Thyroid gland (tissue), 4 donors: ENCODE results near the gene SLC6A19. TPM values are rescaled to one million over a fixed set of nuclear protein-coding genes. Genes with fewer than 3 reads are reported as not detected.

Experiments
- DNase-seq, 2 donors: peaks; one replicate each; pipeline ENCODE4 v3.0.0-alpha.2; 2019
- H3K27ac ChIP-seq, 3 donors: fragments of 200-600 bp; sonication (generic); 1 replicate in 2 of 3; 2 replicates in 1 of 3; pipeline ENCODE4 v1.5.1; 2016 to 2019; ENCODE audit warnings: mild to moderate bottlenecking in 1 of 3, moderate library complexity in 1 of 3
- H3K27me3 ChIP-seq: fragments of 200-600 bp; sonication (generic); one replicate; pipeline ENCODE4 v1.5.1; 2019
- H3K36me3 ChIP-seq, 2 donors: fragments of 200-600 bp; sonication (generic); one replicate each; pipeline ENCODE4 v1.5.1; 2016 to 2019
- H3K4me1 ChIP-seq, 2 donors: fragments of 200-600 bp; sonication (generic); one replicate each; pipeline ENCODE4 v1.5.1; 2017 to 2019
- H3K4me3 ChIP-seq, 3 donors: fragments of 200-600 bp; sonication (generic); replicated peaks in 1 of 3; 1 replicate in 2 of 3; 2 replicates in 1 of 3; pipeline ENCODE4 v1.5.1; 2016; ENCODE audit warnings: mild to moderate bottlenecking in 1 of 3
- H3K9me3 ChIP-seq: fragments of 200-600 bp; sonication (generic); one replicate; pipeline ENCODE4 v1.5.1; 2017
- CTCF ChIP-seq, 6 experiments: fragments of 200-600 bp in 3 of 6; fragments of 450-650 bp in 3 of 6; sonication (generic) in 3 of 6; IDR thresholded peaks; one replicate each; pipeline ENCODE4 v1.5.1; 2016 to 2019; ENCODE audit warnings: antibody characterized with exemption in 6 of 6, mild to moderate bottlenecking in 2 of 6, inconsistent platforms in 1 of 6, moderate library complexity in 1 of 6
- POLR2A ChIP-seq, 2 donors: fragments of 450-650 bp; IDR thresholded peaks; one replicate each; pipeline ENCODE4 v1.6.1; 2017; ENCODE audit warnings: antibody characterized with exemption in 2 of 2, mild to moderate bottlenecking in 2 of 2, moderate library complexity in 1 of 2
- WGBS, 2 donors: methylation state at CpG; one replicate each; pipeline ENCODE4 v1.1.5; 2017; 5-methylcytosine and 5-hydroxymethylcytosine counted together
- intact Hi-C: fragments of 100-400 bp; cut with DNase I; formaldehyde crosslinking; loops from one replicate; pipeline ENCODE4 v1.15.1; 2023
- total RNA-seq, 4 donors: library from RNA; depleted of rRNA; stranded (reverse); fragments of >200 nt; gene quantifications; one replicate each; pipeline ENCODE4 v1.2.3, GENCODE V29; 2016

The SLC6A19 gene
- total RNA-seq, 4 donors from 2014 or later, result not detected

GRCh38 chr5:1224631-1225030, 23.2 kb downstream of the SLC6A19 start:
- 89 to 90% methylated on average over 8 to 9 of the region's 15 CpGs for WGBS, 2 donors
- H3K27me3 ChIP-seq, result no peaks in the 10 kb centered on the region

GRCh38 chr5:1225081-1225480, 23.7 kb downstream of the SLC6A19 start, which contains the start of gene SLC6A18:
TSS of gene SLC6A18 (plus strand) at chr5:1225381. CDS start at chr5:1225478, 97 bp downstream.
- Histone ChIP-seq H3K27ac (no peak within 1 kb of the TSS), H3K9me3 (no peaks in the 10 kb centered on the region), H3K36me3 (no peaks in the 10 kb centered on the region), H3K4me1 (no peaks in the 10 kb centered on the region), H3K4me3 (no peak within 1 kb of the TSS), H3K27me3 (no peaks in the 10 kb centered on the region)
- intact Hi-C loops, result no loop called here
- no peak for TF ChIP-seq POLR2A (IDR thresholded peaks at IDR 0.05)
- no peak for TF ChIP-seq CTCF (IDR thresholded peaks at IDR 0.05)
- 71 to 79% methylated on average over 11 of the region's 11 CpGs for WGBS, 2 donors
- DNase-seq, result no peak

More at GRCh38 chr5:1224631-1225030, 23.2 kb downstream of the SLC6A19 start:
- no peak for TF ChIP-seq POLR2A (IDR thresholded peaks at IDR 0.05)
- no peak for TF ChIP-seq CTCF (IDR thresholded peaks at IDR 0.05)
- H3K27ac ChIP-seq, result no peak overlapping the region
- H3K9me3 ChIP-seq, result no peaks in the 10 kb centered on the region
- no peaks in the 10 kb centered on the region for H3K4me1 ChIP-seq
- DNase-seq, result no peak
- intact Hi-C loops, result no loop called here
- H3K36me3 ChIP-seq, result no peaks in the 10 kb centered on the region
- H3K4me3 ChIP-seq, result no peak overlapping the region

GRCh38 chr5:1226231-1226630, 24.8 kb downstream of the SLC6A19 start:
- no peaks in the 10 kb centered on the region for H3K27me3 ChIP-seq
- no peak for DNase-seq
- no peak overlapping the region for H3K4me3 ChIP-seq
- TF ChIP-seq CTCF (IDR thresholded peaks at IDR 0.05) (no peak), POLR2A (IDR thresholded peaks at IDR 0.05) (no peak)
- no peaks in the 10 kb centered on the region for H3K9me3 ChIP-seq
- H3K4me1 ChIP-seq, result no peaks in the 10 kb centered on the region
- H3K36me3 ChIP-seq, result no peaks in the 10 kb centered on the region
- H3K27ac ChIP-seq, result no peak overlapping the region
- intact Hi-C loops, result no loop called here
- 80 to 81% methylated on average over 9 to 12 of the region's 12 CpGs for WGBS, 2 donors

GRCh38 chr5:1226839-1227581, 25.6 kb downstream of the SLC6A19 start:
- intact Hi-C loops, result no loop called here
- H3K27me3 ChIP-seq, result no peaks in the 10 kb centered on the region
- H3K27ac ChIP-seq, result no peak overlapping the region
- no peak overlapping the region for H3K4me3 ChIP-seq
- no peaks in the 10 kb centered on the region for H3K36me3 ChIP-seq
- 87 to 89% methylated on average over 50 of the region's 50 CpGs for WGBS, 2 donors
- DNase-seq, result no peak
- TF ChIP-seq POLR2A (IDR thresholded peaks at IDR 0.05), result no peak
- TF ChIP-seq CTCF (IDR thresholded peaks at IDR 0.05), result no peak
- H3K4me1 ChIP-seq, result no peaks in the 10 kb centered on the region
- H3K9me3 ChIP-seq, result no peaks in the 10 kb centered on the region

GRCh38 chr5:1227667-1228066, 26.3 kb downstream of the SLC6A19 start:
- intact Hi-C loops, result no loop called here
- Histone ChIP-seq H3K9me3 (no peaks in the 10 kb centered on the region), H3K27me3 (no peaks in the 10 kb centered on the region), H3K36me3 (no peaks in the 10 kb centered on the region), H3K4me1 (no peaks in the 10 kb centered on the region), H3K27ac (no peak overlapping the region), H3K4me3 (no peak overlapping the region)
- 46 to 64% methylated on average over 14 of the region's 14 CpGs for WGBS, 2 donors
- TF ChIP-seq POLR2A (IDR thresholded peaks at IDR 0.05), result no peak
- no peak for DNase-seq
